OCI-M2 (cell line): Measurements from ENCODE around the gene SYTL2.
"Not testable (repeated sequence)": the region's sequence is repeated elsewhere in the genome, so short reads cannot be mapped to it uniquely, and the experiment has no call there.

Experiments used
- DNase-seq: peaks from one replicate; lab custom pipeline; 2025; ENCODE audit not compliant: unreplicated experiment; lab: John Stamatoyannopoulos, UW

The SYTL2 gene

DNA sequence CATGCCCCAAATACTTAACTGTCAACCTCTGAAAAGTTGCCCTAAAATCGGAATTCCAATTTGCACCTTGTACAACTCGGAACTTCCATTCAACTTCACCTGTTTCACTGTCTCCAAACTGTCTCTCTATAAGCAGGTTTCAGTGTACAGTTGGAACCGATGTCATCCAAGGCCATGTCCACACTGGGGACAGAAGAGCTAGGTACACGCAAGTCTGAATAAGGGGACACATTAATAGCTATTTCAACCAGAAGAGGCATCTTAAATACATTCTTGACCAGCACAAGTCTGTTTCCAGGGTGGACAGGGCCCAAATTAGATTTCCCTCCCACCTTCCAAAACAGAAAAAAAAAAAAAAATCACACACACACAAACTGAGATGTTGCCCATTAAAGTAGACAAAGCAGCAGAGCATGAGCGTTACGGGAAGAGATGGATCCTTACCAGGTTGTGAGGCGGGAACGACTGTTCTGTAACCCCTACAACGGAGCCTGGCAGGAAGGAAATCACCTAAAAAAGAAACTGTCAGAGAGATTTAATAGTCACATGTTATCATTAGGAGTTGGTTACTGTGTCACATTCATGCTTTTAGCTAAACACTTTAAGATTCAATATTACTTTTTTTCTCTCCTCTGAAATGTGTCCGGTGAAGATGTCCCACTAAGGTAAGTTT, 147.7 kb downstream of the SYTL2 start:
- DNase-seq, result no peak

- no peak for DNase-seq
Observed at GRCh38 chr11:85661972-85662664, 148.8 kb downstream of the SYTL2 start.

- DNase-seq, result no peak
Observed at GRCh38 chr11:85658180-85658579, 152.8 kb downstream of the SYTL2 start.

DNA sequence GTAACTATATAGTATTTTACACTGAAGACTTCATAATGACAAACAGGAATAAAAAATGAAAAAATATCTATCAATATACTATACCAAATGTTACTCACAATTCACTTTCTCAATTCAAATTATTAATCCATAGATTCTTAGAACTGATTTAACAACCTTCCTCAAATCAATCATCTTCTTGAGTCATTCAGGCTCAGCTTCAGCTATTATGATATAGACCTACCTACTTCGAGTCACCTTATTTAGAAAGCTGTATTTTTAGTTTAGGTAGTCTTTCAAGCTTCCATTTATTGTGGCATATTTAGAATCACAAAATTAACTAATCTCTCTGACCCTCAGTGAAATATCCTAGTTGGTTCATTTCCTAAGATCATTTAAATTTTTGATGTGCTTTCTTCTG, 154.2 kb downstream of the SYTL2 start:
- DNase-seq, result no peak

- not testable (repeated sequence) for DNase-seq
Observed at GRCh38 chr11:85654343-85654742, 156.6 kb downstream of the SYTL2 start.

DNA sequence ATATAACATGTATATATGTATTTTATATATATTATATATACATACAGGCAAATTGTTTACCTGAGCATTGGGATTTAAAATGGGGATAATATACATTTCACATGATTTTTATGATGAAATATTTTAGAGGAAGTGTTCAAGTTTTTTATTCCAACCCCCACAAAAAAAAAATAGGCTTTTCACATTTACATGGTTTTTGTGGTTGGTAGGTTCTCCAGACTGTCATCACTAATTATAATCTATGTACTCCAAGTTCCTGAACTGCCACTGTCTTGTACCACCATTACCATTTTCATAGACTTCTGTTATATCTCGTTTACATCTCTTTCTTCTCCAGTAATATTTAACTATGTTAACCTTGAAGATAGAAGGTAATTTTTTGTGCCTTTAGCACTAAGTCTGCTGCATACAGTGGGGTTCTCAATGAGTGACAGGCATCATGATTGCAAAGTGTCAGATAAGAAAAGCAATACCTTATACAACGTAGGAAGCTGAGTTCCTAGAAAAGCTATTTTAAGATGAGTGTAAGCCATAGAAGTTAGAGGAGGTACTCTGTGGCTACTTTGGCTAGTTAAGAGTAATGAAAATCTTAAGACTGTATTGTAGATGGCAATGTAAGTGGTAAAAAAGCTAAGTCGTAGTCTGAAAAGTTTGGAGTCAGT, 158.0 kb downstream of the SYTL2 start:
- DNase-seq, result no peak

DNA sequence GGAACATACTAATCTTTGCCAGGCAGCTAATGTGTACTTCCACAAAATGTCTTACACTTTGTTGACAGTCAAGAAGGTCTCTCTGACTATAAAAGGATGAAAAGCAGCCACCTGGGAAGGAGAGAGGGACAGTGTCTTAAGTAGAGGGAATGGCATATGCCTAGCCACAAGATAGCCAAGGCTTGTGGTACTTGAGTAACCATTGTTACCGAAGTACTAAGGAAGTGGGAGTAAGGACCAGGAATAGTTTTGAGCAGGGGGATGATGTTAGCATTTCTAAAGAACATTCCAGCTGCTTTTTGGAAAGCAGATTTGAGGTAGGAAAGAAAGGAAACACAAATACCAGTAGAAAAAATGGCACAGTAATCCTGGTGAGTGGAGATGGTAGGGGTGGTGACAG, 159.8 kb downstream of the SYTL2 start:
- DNase-seq, result no peak

DNA sequence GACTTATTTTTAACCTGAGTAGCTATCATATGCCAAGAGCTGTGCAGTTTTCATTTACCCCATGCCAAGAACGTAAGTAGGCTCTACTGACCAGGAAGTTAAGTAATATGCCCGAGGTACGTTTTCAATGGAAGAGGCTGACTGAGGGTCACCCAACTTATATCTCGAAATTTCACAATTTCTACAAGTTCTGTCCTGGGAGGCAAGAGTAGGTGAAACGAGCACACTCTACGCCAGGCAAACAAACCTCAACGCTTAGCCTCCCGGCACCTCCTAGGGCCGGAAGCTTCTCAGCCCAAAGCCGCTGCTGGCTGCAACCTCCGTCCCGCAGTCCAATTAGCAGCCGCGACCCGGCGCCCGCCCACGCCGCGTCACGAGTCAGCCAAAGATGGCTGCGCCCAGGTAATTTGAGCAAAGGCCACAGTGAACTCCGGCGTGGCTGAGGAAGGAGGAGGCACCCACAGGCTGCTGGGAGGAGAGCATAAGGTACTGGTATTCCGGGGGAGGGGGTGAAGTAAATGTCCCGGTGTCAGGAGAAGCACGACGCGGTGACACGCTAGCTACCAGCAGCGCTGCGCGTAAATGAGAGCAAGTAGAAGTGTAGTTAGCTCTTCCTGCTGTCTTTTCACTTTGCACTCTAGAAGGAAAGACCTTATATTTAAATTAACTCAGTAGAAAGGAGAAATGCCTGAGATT, 163.2 kb downstream of the SYTL2 start, which contains the start of gene TMEM126A:
TMEM126A (plus strand) TSS at position 364 of the 696 bp plus-strand sequence. CDS start 2,289 bp downstream, outside the sequence.
- DNase-seq, result no peak

DNA sequence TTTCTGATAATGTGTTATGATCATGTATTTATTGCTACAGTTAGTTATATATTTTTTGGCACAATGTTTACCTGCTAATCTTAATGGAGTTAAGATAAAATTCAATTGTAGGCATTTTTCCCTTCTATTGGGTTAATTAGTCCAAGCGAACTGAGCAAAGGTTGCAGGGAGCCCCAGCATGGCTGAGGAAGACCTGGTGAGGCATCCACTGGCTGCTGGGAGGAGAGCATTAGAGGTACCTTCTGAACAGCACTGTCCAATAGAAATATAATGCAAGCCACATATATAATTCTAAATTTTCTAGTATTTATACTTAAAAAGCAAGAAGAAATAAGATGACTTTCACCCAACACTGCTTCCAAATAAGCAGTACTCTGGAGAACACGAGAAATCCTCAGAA, 163.9 kb downstream of the SYTL2 start:
- DNase-seq, result no peak
